ENCODE data around the gene MARF1. TPM values are rescaled to one million over a fixed set of nuclear protein-coding genes. Genes with fewer than 3 reads are reported as not detected.

MARF1 gene
- total RNA-seq, 6 donors from 2014 or later: 27.2 to 94.3 (median 71.3) TPM

- Histone ChIP-seq H3K9me3 (no peaks in the 10 kb centered on the region), H3K36me3 (peaks cover 12 to 18% (median 14%) of the 10 kb centered on the region in 4 donors), H3K4me1 (peaks cover 21 to 31% (median 26%) of the 10 kb centered on the region in 4 donors), H3K27ac (peak overlapping the region; percentile 96 to 99 (median 98)), H3K4me3 (peak overlapping the region; percentile 81 to 96 (median 94)), H3K27me3 (no peaks in the 10 kb centered on the region)
- DNase-seq (peak in 1 of 2 donors; percentile 75), ATAC-seq (ENCODE audit: low FRiP score in 2 of 2) (peak; percentile 64 to 85)
- WGBS, 2 donors: 0 to 4% methylated on average over 9 to 12 of the region's 23 CpGs
- TF ChIP-seq CTCF (IDR thresholded peaks at IDR 0.05) (peak in 3 of 6 experiments; percentile 29 to 58 (median 46)), POLR2A (IDR thresholded peaks at IDR 0.05) (no peak)
Measured at GRCh38 chr16:15642557-15643047, 352 bp downstream of the MARF1 start.

- Histone ChIP-seq H3K9me3 (no peaks in the 10 kb centered on the region), H3K27ac (peak overlapping the region; percentile 96 to 99 (median 98)), H3K4me1 (peaks cover 23 to 36% (median 26%) of the 10 kb centered on the region in 4 donors), H3K4me3 (peak overlapping the region; percentile 81 to 96 (median 94)), H3K27me3 (no peaks in the 10 kb centered on the region), H3K36me3 (peaks cover 17 to 24% (median 19%) of the 10 kb centered on the region in 4 donors)
- ATAC-seq (ENCODE audit: low FRiP score in 2 of 2) (no peak), DNase-seq (no peak)
- 13 to 15% methylated on average over 15 of the region's 15 CpGs for WGBS, 2 donors
- TF ChIP-seq CTCF (IDR thresholded peaks at IDR 0.05): no peak
- TF ChIP-seq EP300 (IDR thresholded peaks at IDR 0.05): no peak
- TF ChIP-seq POLR2AphosphoS5 (IDR thresholded peaks at IDR 0.05): no peak
- TF ChIP-seq POLR2A (IDR thresholded peaks at IDR 0.05): no peak
Measured at GRCh38 chr16:15641753-15642556, 999 bp downstream of the MARF1 start.

GRCh38 chr16:15640966-15641365, 2.0 kb downstream of the MARF1 start:
- Histone ChIP-seq H3K9me3 (no peaks in the 10 kb centered on the region), H3K27ac (peak overlapping the region in 3 of 4 donors; percentile 96 to 99 (median 96))
- 71 to 72% methylated on average over 4 of the region's 4 CpGs for WGBS, 2 donors

DNA sequence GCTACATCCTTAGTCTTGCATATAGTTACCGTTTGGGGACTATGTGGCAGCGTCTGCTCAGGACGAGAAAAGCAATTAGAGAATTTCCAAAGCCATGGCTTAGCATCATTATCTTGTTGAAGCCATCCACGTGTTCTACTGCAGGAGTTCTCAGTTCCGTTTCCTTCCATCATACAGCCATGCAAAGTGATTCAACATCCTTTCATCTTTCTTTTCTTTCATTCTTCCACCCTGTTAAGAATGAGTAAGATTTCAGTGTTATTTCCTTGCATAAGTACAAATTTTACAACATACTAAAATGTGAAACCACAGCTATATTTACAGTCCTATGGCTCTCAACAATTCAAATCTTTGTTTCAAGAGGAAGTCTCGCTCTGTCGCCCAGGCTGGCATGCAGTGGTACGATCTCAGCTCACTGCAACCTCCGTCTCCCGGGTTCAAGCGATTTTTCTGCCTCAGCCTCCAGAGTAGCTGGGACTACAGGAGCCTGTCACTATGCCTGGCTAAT, 3.8 kb downstream of the MARF1 start:
- no peak overlapping the region for H3K4me3 ChIP-seq
- no peak for DNase-seq
- no peak overlapping the region for H3K27ac ChIP-seq
- no peak for ATAC-seq (ENCODE audit: low FRiP score in 2 of 2)
- H3K9me3 ChIP-seq: no peaks in the 10 kb centered on the region
- TF ChIP-seq CTCF (IDR thresholded peaks at IDR 0.05) (no peak), POLR2A (IDR thresholded peaks at IDR 0.05) (no peak), POLR2AphosphoS5 (IDR thresholded peaks at IDR 0.05) (no peak), EP300 (IDR thresholded peaks at IDR 0.05) (no peak)
- 86 to 88% methylated on average over 11 of the region's 11 CpGs for WGBS, 2 donors
- H3K36me3 ChIP-seq: peaks cover 33 to 53% (median 40%) of the 10 kb centered on the region in 4 donors
- H3K4me1 ChIP-seq: peaks cover 25 to 36% (median 27%) of the 10 kb centered on the region in 4 donors
- no peaks in the 10 kb centered on the region for H3K27me3 ChIP-seq

More at GRCh38 chr16:15640966-15641365, 2.0 kb downstream of the MARF1 start:
- TF ChIP-seq CTCF (IDR thresholded peaks at IDR 0.05) (no peak), POLR2AphosphoS5 (IDR thresholded peaks at IDR 0.05) (no peak), POLR2A (IDR thresholded peaks at IDR 0.05) (no peak), EP300 (IDR thresholded peaks at IDR 0.05) (no peak)
- DNase-seq (no peak), ATAC-seq (ENCODE audit: low FRiP score in 2 of 2) (no peak)
- peaks cover 25 to 39% (median 27%) of the 10 kb centered on the region in 4 donors for H3K4me1 ChIP-seq
- H3K27me3 ChIP-seq: no peaks in the 10 kb centered on the region
- H3K36me3 ChIP-seq: peaks cover 22 to 34% (median 25%) of the 10 kb centered on the region in 4 donors
- H3K4me3 ChIP-seq: peak overlapping the region in 1 of 4 donors; percentile 96

All from upper lobe of left lung (tissue), 6 donors.